OCI-LY7 (cell line): ENCODE data around the gene MOBP.

Experiments used
- EZH2phosphoT487 ChIP-seq: fragments of 200-600 bp; sonication (generic); IDR thresholded peaks from 2 replicates; pipeline ENCODE4 v1.6.1; 2018; ENCODE audit warnings: low read depth, borderline replicate concordance, mild to moderate bottlenecking, mixed run types, antibody characterized with exemption, low read length, moderate library complexity, mixed read lengths
- TF ChIP-seq, protein P1 (sequence below): fragments of 200-600 bp; sonication (generic); conservative IDR thresholded peaks from 2 replicates; pipeline ENCODE4 v1.5.1; 2014; ENCODE audit warnings: mild to moderate bottlenecking, antibody characterized with exemption, low read length, moderate library complexity, mixed read lengths

DNA sequence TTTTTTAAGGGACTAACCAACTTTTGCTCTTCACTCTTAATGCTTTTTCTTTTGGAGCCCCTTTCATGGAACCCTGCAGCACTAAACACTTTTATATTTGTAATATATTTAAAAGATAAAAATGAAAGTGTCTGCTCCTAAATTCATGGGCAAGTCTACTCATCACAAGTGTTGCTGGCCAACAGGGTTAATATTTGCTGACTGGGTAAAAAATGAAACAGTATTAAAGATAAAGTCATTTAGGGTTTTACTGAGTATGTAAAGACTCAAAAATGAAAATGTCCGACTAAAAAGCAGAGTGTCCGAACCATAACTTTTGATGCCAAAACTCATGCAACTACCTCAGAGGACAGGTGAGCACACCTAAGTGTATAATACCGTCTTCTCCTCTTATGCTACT lies 54.0 kb downstream of the MOBP start:
- TF ChIP-seq, protein P1, sequence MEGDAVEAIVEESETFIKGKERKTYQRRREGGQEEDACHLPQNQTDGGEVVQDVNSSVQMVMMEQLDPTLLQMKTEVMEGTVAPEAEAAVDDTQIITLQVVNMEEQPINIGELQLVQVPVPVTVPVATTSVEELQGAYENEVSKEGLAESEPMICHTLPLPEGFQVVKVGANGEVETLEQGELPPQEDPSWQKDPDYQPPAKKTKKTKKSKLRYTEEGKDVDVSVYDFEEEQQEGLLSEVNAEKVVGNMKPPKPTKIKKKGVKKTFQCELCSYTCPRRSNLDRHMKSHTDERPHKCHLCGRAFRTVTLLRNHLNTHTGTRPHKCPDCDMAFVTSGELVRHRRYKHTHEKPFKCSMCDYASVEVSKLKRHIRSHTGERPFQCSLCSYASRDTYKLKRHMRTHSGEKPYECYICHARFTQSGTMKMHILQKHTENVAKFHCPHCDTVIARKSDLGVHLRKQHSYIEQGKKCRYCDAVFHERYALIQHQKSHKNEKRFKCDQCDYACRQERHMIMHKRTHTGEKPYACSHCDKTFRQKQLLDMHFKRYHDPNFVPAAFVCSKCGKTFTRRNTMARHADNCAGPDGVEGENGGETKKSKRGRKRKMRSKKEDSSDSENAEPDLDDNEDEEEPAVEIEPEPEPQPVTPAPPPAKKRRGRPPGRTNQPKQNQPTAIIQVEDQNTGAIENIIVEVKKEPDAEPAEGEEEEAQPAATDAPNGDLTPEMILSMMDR, result no peak
- no peak for TF ChIP-seq EZH2phosphoT487
